Measurements from ENCODE around the gene ICA1.

The ICA1 gene

DNA sequence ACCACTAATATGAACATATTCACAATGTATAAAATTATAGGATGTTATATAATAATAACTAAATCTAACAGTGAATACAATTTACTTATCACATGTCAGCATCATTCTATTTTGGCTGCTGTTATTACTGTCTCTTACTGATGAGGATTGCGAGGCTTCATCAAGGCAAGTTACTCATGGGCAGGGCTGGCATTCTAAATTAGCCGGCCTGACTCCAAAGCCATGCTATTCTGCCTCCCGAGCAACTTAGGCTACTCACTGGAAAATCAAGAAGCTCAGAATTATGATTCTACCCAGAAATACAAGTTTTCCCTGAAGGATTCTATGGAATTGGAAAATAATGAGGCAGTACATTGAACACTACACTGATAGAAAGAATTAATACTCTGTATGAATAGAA is 101.7 kb downstream of the ICA1 start:
- H3K4me1 ChIP-seq (ENCODE audit: control insufficient read depth, insufficient read depth, low read length): no peaks in the 10 kb centered on the region
- no peak overlapping the region for H3K27ac ChIP-seq (ENCODE audit: low read length)
- DNase-seq (ENCODE audit: low read depth, low spot score): no peak
- no CpG with 5 or more reads among the region's 3 CpGs for WGBS (ENCODE audit: insufficient coverage, insufficient read length)
- no peaks in the 10 kb centered on the region for H3K36me3 ChIP-seq (ENCODE audit: control insufficient read depth, insufficient read depth, low read length)
- H3K27me3 ChIP-seq (ENCODE audit: control insufficient read depth, insufficient read depth, low read length): no peaks in the 10 kb centered on the region
- H3K4me3 ChIP-seq (ENCODE audit: low read length): no peak overlapping the region
- no peaks in the 10 kb centered on the region for H3K9me3 ChIP-seq (ENCODE audit: control insufficient read depth, insufficient read depth, low read length)

- WGBS (ENCODE audit: insufficient coverage, insufficient read length): no CpG with 5 or more reads among the region's 2 CpGs
- no peak overlapping the region for H3K27ac ChIP-seq (ENCODE audit: low read length)
These were observed 102.4 kb downstream of the ICA1 start for GRCh38 chr7:8159595-8159994.

DNA sequence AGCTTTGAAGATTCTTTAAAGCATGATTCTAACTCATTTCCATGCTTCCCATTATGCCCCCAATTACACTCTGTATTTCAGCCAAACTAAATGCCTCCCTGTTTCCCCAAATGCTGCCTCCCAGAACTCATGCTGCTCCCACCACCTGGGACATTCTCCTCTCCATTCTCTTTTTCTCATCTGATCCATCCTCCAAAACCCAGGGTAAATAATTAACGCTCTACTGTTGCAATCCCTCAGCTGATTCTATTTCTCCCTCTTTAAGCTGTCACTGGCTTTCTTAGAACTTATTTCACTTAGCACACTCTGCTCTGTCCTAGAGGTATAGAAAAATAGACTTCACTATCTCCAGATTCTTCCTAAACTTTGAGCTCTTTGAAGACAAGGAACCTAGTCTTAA is 104.7 kb downstream of the ICA1 start:
- Histone ChIP-seq H3K9me3 (ENCODE audit: control insufficient read depth, insufficient read depth, low read length) (no peaks in the 10 kb centered on the region), H3K36me3 (ENCODE audit: control insufficient read depth, insufficient read depth, low read length) (no peaks in the 10 kb centered on the region), H3K4me3 (ENCODE audit: low read length) (no peak overlapping the region), H3K4me1 (ENCODE audit: control insufficient read depth, insufficient read depth, low read length) (no peaks in the 10 kb centered on the region), H3K27ac (ENCODE audit: low read length) (no peak overlapping the region), H3K27me3 (ENCODE audit: control insufficient read depth, insufficient read depth, low read length) (no peaks in the 10 kb centered on the region)
- no CpG with 5 or more reads among the region's 1 CpG for WGBS (ENCODE audit: insufficient coverage, insufficient read length)
- DNase-seq (ENCODE audit: low read depth, low spot score): no peak

More at GRCh38 chr7:8159595-8159994, 102.4 kb downstream of the ICA1 start:
- no peaks in the 10 kb centered on the region for H3K4me1 ChIP-seq (ENCODE audit: control insufficient read depth, insufficient read depth, low read length)
- H3K9me3 ChIP-seq (ENCODE audit: control insufficient read depth, insufficient read depth, low read length): no peaks in the 10 kb centered on the region
- no peak overlapping the region for H3K4me3 ChIP-seq (ENCODE audit: low read length)
- H3K27me3 ChIP-seq (ENCODE audit: control insufficient read depth, insufficient read depth, low read length): no peaks in the 10 kb centered on the region
- no peaks in the 10 kb centered on the region for H3K36me3 ChIP-seq (ENCODE audit: control insufficient read depth, insufficient read depth, low read length)
- DNase-seq (ENCODE audit: low read depth, low spot score): no peak

DNA sequence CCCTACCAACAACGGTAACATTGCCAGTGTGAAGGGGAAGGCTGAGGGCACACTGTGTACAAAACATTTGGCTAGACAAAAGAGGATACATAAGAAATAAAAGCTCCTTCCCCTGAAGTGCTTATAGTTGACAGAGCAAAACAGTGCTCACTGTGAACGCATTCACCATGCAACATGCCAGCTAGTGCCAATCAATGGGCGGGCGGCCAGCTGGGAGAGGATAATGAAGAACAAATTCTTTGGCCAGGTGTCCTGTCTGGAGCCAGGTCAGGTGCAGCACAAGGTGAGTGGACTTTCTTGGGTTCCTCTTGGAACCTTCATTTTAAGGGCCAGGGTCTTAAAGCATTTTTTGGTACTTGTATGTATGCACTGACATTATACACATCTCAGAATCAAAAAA is 106.1 kb downstream of the ICA1 start:
- no peaks in the 10 kb centered on the region for H3K36me3 ChIP-seq (ENCODE audit: control insufficient read depth, insufficient read depth, low read length)
- WGBS (ENCODE audit: insufficient coverage, insufficient read length): no CpG with 5 or more reads among the region's 4 CpGs
- H3K27me3 ChIP-seq (ENCODE audit: control insufficient read depth, insufficient read depth, low read length): no peaks in the 10 kb centered on the region
- no peaks in the 10 kb centered on the region for H3K4me1 ChIP-seq (ENCODE audit: control insufficient read depth, insufficient read depth, low read length)
- no peak for DNase-seq (ENCODE audit: low read depth, low spot score)
- H3K9me3 ChIP-seq (ENCODE audit: control insufficient read depth, insufficient read depth, low read length): no peaks in the 10 kb centered on the region
- no peak overlapping the region for H3K4me3 ChIP-seq (ENCODE audit: low read length)
- H3K27ac ChIP-seq (ENCODE audit: low read length): no peak overlapping the region

- Histone ChIP-seq H3K36me3 (ENCODE audit: control insufficient read depth, insufficient read depth, low read length) (no peaks in the 10 kb centered on the region), H3K27ac (ENCODE audit: low read length) (no peak overlapping the region), H3K4me3 (ENCODE audit: low read length) (no peak overlapping the region), H3K27me3 (ENCODE audit: control insufficient read depth, insufficient read depth, low read length) (no peaks in the 10 kb centered on the region), H3K9me3 (ENCODE audit: control insufficient read depth, insufficient read depth, low read length) (no peaks in the 10 kb centered on the region), H3K4me1 (ENCODE audit: control insufficient read depth, insufficient read depth, low read length) (no peaks in the 10 kb centered on the region)
- DNase-seq (ENCODE audit: low read depth, low spot score): no peak
- WGBS (ENCODE audit: insufficient coverage, insufficient read length): no CpG with 5 or more reads among the region's 2 CpGs
These were observed 107.7 kb downstream of the ICA1 start for GRCh38 chr7:8154272-8154671.

DNA sequence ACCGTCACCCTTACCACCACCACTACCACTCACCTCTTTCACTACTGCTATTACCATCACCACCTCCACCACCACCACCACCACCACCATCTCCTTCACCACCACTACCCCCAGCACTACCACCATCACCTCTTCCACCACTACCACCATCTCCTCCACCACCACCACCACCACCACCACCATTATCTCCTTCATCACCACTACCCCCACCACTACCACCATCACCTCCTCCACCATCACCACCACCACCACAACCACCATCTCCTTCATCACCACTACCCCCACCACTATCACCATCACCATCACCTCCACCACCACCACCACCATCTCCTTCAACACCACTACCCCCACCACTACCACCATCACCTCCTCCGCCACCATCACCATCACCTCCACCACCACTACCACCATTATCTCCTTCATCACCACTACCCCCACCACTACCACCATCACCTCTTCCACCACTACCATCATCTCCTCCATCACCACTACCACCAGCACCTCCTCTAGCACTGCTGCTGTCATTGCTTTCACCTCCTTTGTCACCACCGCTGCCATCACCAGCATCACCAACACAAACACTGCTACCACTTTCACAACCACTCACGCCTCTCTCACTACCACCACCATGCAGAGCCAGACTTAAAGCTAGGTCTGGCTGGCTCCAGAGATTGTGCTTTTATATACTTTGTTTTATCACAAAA is 109.3 kb downstream of the ICA1 start:
- 100% methylated on average over 1 of the region's 4 CpGs for WGBS (ENCODE audit: insufficient coverage, insufficient read length)
- H3K4me3 ChIP-seq (ENCODE audit: low read length): no peak overlapping the region
- H3K27me3 ChIP-seq (ENCODE audit: control insufficient read depth, insufficient read depth, low read length): no peaks in the 10 kb centered on the region
- no peaks in the 10 kb centered on the region for H3K9me3 ChIP-seq (ENCODE audit: control insufficient read depth, insufficient read depth, low read length)
- DNase-seq (ENCODE audit: low read depth, low spot score): no peak
- H3K27ac ChIP-seq (ENCODE audit: low read length): no peak overlapping the region
- no peaks in the 10 kb centered on the region for H3K36me3 ChIP-seq (ENCODE audit: control insufficient read depth, insufficient read depth, low read length)
- no peaks in the 10 kb centered on the region for H3K4me1 ChIP-seq (ENCODE audit: control insufficient read depth, insufficient read depth, low read length)

DNA sequence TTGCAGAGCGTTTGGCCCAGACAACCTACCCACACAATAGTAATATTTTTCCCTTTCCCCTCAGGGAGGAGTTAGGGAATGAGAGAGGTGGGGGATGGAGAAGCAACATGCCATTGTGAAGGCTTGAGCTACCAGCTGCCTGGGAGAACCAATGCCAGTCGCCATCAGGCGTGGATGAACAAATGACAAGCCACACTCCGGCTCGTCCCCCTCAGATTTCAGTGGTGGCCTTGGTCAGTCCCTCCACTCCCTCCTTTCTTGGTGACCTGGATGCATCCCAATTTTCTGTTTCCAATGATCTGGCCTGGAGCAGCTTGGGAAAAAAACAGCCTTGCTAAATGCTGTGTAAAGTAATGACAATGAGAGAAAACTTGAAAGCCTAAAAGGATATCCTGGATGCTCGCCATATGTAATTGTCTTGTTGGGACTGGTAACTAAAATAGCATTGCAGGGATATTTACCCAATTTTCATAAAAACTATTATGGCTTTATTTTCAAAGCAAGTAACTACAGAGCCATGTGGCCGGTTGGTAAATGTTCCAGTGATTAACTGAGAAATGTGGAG is 110.7 kb downstream of the ICA1 start:
- Histone ChIP-seq H3K27me3 (ENCODE audit: control insufficient read depth, insufficient read depth, low read length) (no peaks in the 10 kb centered on the region), H3K9me3 (ENCODE audit: control insufficient read depth, insufficient read depth, low read length) (no peaks in the 10 kb centered on the region), H3K36me3 (ENCODE audit: control insufficient read depth, insufficient read depth, low read length) (no peaks in the 10 kb centered on the region), H3K4me1 (ENCODE audit: control insufficient read depth, insufficient read depth, low read length) (peaks cover 2% of the 10 kb centered on the region), H3K4me3 (ENCODE audit: low read length) (no peak overlapping the region), H3K27ac (ENCODE audit: low read length) (no peak overlapping the region)
- no CpG with 5 or more reads among the region's 7 CpGs for WGBS (ENCODE audit: insufficient coverage, insufficient read length)
- no peak for DNase-seq (ENCODE audit: low read depth, low spot score)

DNA sequence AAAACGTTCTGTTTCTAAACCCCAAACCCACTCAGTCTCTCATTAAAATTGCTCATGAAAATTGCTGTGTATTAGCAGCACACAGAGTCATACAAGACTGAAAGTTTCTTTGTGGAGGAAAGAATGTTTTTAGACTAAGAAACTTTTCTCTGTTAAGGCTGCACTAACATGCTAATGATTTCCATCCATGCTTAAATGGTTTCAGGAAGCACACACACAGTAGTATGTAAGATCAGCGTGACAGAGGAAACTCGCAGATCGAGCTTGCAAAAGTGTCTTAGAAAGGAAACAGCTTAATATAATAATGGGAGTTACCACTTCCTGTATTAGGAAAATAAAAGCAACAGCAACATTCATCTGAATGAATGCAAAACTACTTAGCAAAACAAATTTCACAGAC is 112.7 kb downstream of the ICA1 start:
- no peaks in the 10 kb centered on the region for H3K27me3 ChIP-seq (ENCODE audit: control insufficient read depth, insufficient read depth, low read length)
- no peaks in the 10 kb centered on the region for H3K36me3 ChIP-seq (ENCODE audit: control insufficient read depth, insufficient read depth, low read length)
- H3K4me1 ChIP-seq (ENCODE audit: control insufficient read depth, insufficient read depth, low read length): peaks cover 2% of the 10 kb centered on the region
- no peak overlapping the region for H3K4me3 ChIP-seq (ENCODE audit: low read length)
- DNase-seq (ENCODE audit: low read depth, low spot score): no peak
- H3K27ac ChIP-seq (ENCODE audit: low read length): no peak overlapping the region
- no peaks in the 10 kb centered on the region for H3K9me3 ChIP-seq (ENCODE audit: control insufficient read depth, insufficient read depth, low read length)
- no CpG with 5 or more reads among the region's 4 CpGs for WGBS (ENCODE audit: insufficient coverage, insufficient read length)

DNA sequence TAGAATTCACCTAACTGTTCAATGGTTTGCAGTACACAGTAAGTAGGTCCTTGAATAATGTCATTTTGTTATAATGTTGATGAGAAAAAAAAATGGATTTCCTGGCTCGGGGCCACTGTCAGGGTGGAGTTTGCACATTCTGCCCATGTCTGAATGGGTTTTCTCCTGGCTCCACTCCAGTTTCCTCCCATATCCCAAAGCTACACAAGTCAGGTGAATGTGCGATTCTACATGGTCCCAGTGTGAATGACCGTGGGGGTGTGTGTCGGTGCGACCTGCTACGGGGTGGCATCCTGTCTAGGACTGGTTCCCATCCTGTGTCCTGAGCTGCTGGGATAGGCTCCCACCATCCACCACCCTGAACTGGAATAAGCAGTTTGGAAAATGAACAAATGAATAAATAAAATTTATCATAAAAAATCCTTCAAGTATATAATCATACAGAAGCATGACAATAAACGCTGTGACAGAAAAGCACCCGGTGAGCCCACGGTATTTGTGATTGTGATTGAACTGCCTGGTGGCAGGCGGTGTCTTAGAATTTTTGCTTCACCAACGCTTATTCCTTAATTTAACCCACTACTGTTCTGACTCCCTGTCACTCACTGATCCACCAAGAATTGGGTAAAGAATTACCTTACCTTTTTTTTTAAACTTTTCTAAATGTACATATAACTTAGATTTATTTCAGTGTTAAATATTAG is 114.1 kb downstream of the ICA1 start:
- Histone ChIP-seq H3K4me1 (ENCODE audit: control insufficient read depth, insufficient read depth, low read length) (peaks cover 3% of the 10 kb centered on the region), H3K9me3 (ENCODE audit: control insufficient read depth, insufficient read depth, low read length) (no peaks in the 10 kb centered on the region), H3K27ac (ENCODE audit: low read length) (no peak overlapping the region), H3K27me3 (ENCODE audit: control insufficient read depth, insufficient read depth, low read length) (no peaks in the 10 kb centered on the region), H3K36me3 (ENCODE audit: control insufficient read depth, insufficient read depth, low read length) (no peaks in the 10 kb centered on the region), H3K4me3 (ENCODE audit: low read length) (no peak overlapping the region)
- WGBS (ENCODE audit: insufficient coverage, insufficient read length): no CpG with 5 or more reads among the region's 11 CpGs
- DNase-seq (ENCODE audit: low read depth, low spot score): no peak

- H3K36me3 ChIP-seq (ENCODE audit: control insufficient read depth, insufficient read depth, low read length): no peaks in the 10 kb centered on the region
- WGBS (ENCODE audit: insufficient coverage, insufficient read length): no CpG with 5 or more reads among the region's 8 CpGs
- H3K27me3 ChIP-seq (ENCODE audit: control insufficient read depth, insufficient read depth, low read length): no peaks in the 10 kb centered on the region
- H3K27ac ChIP-seq (ENCODE audit: low read length): no peak overlapping the region
- peaks cover 3% of the 10 kb centered on the region for H3K4me1 ChIP-seq (ENCODE audit: control insufficient read depth, insufficient read depth, low read length)
- no peaks in the 10 kb centered on the region for H3K9me3 ChIP-seq (ENCODE audit: control insufficient read depth, insufficient read depth, low read length)
- H3K4me3 ChIP-seq (ENCODE audit: low read length): no peak overlapping the region
- no peak for DNase-seq (ENCODE audit: low read depth, low spot score)
These were observed 115.1 kb downstream of the ICA1 start for GRCh38 chr7:8146788-8147413.
